Measurements from ENCODE around the gene EPN3. TPM values are rescaled to one million over a fixed set of nuclear protein-coding genes. Genes with fewer than 3 reads are reported as not detected.

EPN3 gene
- total and polyA plus RNA-seq, 2 donors, result 2.2 to 5.3 TPM

GRCh38 chr17:50495217-50495823 is 37.2 kb upstream of the EPN3 start:
- Histone ChIP-seq H3K36me3 (ENCODE audit: control insufficient read depth in 2 of 2, insufficient read depth in 2 of 2, low read length in 1 of 2) (no peaks in the 10 kb centered on the region), H3K4me1 (ENCODE audit: control insufficient read depth in 2 of 2, insufficient read depth in 2 of 2, low read length in 2 of 2) (no peaks in the 10 kb centered on the region), H3K4me3 (ENCODE audit: low read length in 2 of 2) (no peak overlapping the region), H3K27ac (ENCODE audit: low read depth in 1 of 2, low read length in 1 of 2) (no peak overlapping the region), H3K27me3 (ENCODE audit: control insufficient read depth in 2 of 2, insufficient read depth in 1 of 2, low read length in 1 of 2) (peaks cover 0 to 4% of the 10 kb centered on the region in 2 donors), H3K9me3 (ENCODE audit: control insufficient read depth in 2 of 2, insufficient read depth in 1 of 2, low read length in 1 of 2) (no peaks in the 10 kb centered on the region)
- 95% methylated on average over 8 of the region's 8 CpGs for WGBS
- no peak for DNase-seq (ENCODE audit: low read depth in 6 of 9, low spot score in 9 of 9)

DNA sequence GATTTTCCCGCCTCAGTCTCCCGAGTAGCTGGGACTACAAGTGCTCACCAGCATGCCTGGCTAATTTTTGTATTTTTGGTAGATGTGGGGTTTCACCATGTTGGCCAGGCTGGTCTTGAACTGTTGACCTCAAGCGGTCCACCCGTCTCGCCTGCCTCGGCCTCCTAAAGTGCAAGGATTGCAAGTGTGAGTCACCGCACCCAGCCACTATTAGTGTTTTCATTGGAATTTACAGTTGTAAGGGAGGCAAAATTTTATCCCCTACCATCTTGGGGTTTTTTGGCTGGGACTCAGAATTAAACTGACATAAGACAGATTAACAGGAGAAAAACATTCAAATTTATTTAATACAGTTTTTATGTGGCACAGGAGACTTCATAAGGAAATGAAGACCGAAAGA is 36.6 kb upstream of the EPN3 start:
- H3K27ac ChIP-seq (ENCODE audit: low read depth in 1 of 2, low read length in 1 of 2), result no peak overlapping the region
- no peaks in the 10 kb centered on the region for H3K4me1 ChIP-seq (ENCODE audit: control insufficient read depth in 2 of 2, insufficient read depth in 2 of 2, low read length in 2 of 2)
- WGBS, result 97% methylated on average over 8 of the region's 8 CpGs
- no peaks in the 10 kb centered on the region for H3K36me3 ChIP-seq (ENCODE audit: control insufficient read depth in 2 of 2, insufficient read depth in 2 of 2, low read length in 1 of 2)
- H3K27me3 ChIP-seq (ENCODE audit: control insufficient read depth in 2 of 2, insufficient read depth in 1 of 2, low read length in 1 of 2), result peaks cover 0 to 4% of the 10 kb centered on the region in 2 donors
- no peak overlapping the region for H3K4me3 ChIP-seq (ENCODE audit: low read length in 2 of 2)
- no peaks in the 10 kb centered on the region for H3K9me3 ChIP-seq (ENCODE audit: control insufficient read depth in 2 of 2, insufficient read depth in 1 of 2, low read length in 1 of 2)
- no peak for DNase-seq (ENCODE audit: low read depth in 6 of 9, low spot score in 9 of 9)

- Histone ChIP-seq H3K4me3 (ENCODE audit: low read length in 2 of 2) (no peak overlapping the region), H3K27ac (ENCODE audit: low read depth in 1 of 2, low read length in 1 of 2) (no peak overlapping the region), H3K27me3 (ENCODE audit: control insufficient read depth in 2 of 2, insufficient read depth in 1 of 2, low read length in 1 of 2) (peaks cover 0 to 9% of the 10 kb centered on the region in 2 donors), H3K9me3 (ENCODE audit: control insufficient read depth in 2 of 2, insufficient read depth in 1 of 2, low read length in 1 of 2) (no peaks in the 10 kb centered on the region), H3K4me1 (ENCODE audit: control insufficient read depth in 2 of 2, insufficient read depth in 2 of 2, low read length in 2 of 2) (no peaks in the 10 kb centered on the region), H3K36me3 (ENCODE audit: control insufficient read depth in 2 of 2, insufficient read depth in 2 of 2, low read length in 1 of 2) (no peaks in the 10 kb centered on the region)
- no peak for DNase-seq (ENCODE audit: low read depth in 6 of 9, low spot score in 9 of 9)
- WGBS, result 95% methylated on average over 7 of the region's 7 CpGs
Measured at GRCh38 chr17:50498021-50498874, 34.3 kb upstream of the EPN3 start.

- DNase-seq (ENCODE audit: low read depth in 6 of 9, low spot score in 9 of 9), result no peak
- Histone ChIP-seq H3K9me3 (ENCODE audit: control insufficient read depth in 2 of 2, insufficient read depth in 1 of 2, low read length in 1 of 2) (no peaks in the 10 kb centered on the region), H3K27me3 (ENCODE audit: control insufficient read depth in 2 of 2, insufficient read depth in 1 of 2, low read length in 1 of 2) (peaks cover 0 to 9% of the 10 kb centered on the region in 2 donors), H3K4me1 (ENCODE audit: control insufficient read depth in 2 of 2, insufficient read depth in 2 of 2, low read length in 2 of 2) (peaks cover 0 to 8% of the 10 kb centered on the region in 2 donors), H3K4me3 (ENCODE audit: low read length in 2 of 2) (no peak overlapping the region), H3K27ac (ENCODE audit: low read depth in 1 of 2, low read length in 1 of 2) (no peak overlapping the region), H3K36me3 (ENCODE audit: control insufficient read depth in 2 of 2, insufficient read depth in 2 of 2, low read length in 1 of 2) (no peaks in the 10 kb centered on the region)
Measured at GRCh38 chr17:50499270-50499669, 33.3 kb upstream of the EPN3 start.

GRCh38 chr17:50499721-50500120 is 32.8 kb upstream of the EPN3 start:
- H3K36me3 ChIP-seq (ENCODE audit: control insufficient read depth in 2 of 2, insufficient read depth in 2 of 2, low read length in 1 of 2), result no peaks in the 10 kb centered on the region
- no peak for DNase-seq (ENCODE audit: low read depth in 6 of 9, low spot score in 9 of 9)
- H3K4me1 ChIP-seq (ENCODE audit: control insufficient read depth in 2 of 2, insufficient read depth in 2 of 2, low read length in 2 of 2), result peaks cover 0 to 12% of the 10 kb centered on the region in 2 donors
- 98% methylated on average over 2 of the region's 2 CpGs for WGBS
- no peaks in the 10 kb centered on the region for H3K9me3 ChIP-seq (ENCODE audit: control insufficient read depth in 2 of 2, insufficient read depth in 1 of 2, low read length in 1 of 2)
- H3K27me3 ChIP-seq (ENCODE audit: control insufficient read depth in 2 of 2, insufficient read depth in 1 of 2, low read length in 1 of 2), result peaks cover 0 to 9% of the 10 kb centered on the region in 2 donors
- H3K27ac ChIP-seq (ENCODE audit: low read depth in 1 of 2, low read length in 1 of 2), result no peak overlapping the region
- H3K4me3 ChIP-seq (ENCODE audit: low read length in 2 of 2), result no peak overlapping the region

- DNase-seq (ENCODE audit: low read depth in 6 of 9, low spot score in 9 of 9), result peak in 1 of 9 donors; percentile 33
- WGBS, result 47% methylated on average over 5 of the region's 5 CpGs
- H3K4me3 ChIP-seq (ENCODE audit: low read length in 2 of 2), result no peak overlapping the region
- no peaks in the 10 kb centered on the region for H3K36me3 ChIP-seq (ENCODE audit: control insufficient read depth in 2 of 2, insufficient read depth in 2 of 2, low read length in 1 of 2)
- H3K4me1 ChIP-seq (ENCODE audit: control insufficient read depth in 2 of 2, insufficient read depth in 2 of 2, low read length in 2 of 2), result peaks cover 0 to 13% of the 10 kb centered on the region in 2 donors
- H3K27me3 ChIP-seq (ENCODE audit: control insufficient read depth in 2 of 2, insufficient read depth in 1 of 2, low read length in 1 of 2), result peaks cover 0 to 13% of the 10 kb centered on the region in 2 donors
- H3K27ac ChIP-seq (ENCODE audit: low read depth in 1 of 2, low read length in 1 of 2), result no peak overlapping the region
- H3K9me3 ChIP-seq (ENCODE audit: control insufficient read depth in 2 of 2, insufficient read depth in 1 of 2, low read length in 1 of 2), result no peaks in the 10 kb centered on the region
Measured at GRCh38 chr17:50501054-50501453, 31.5 kb upstream of the EPN3 start.

- no peaks in the 10 kb centered on the region for H3K36me3 ChIP-seq (ENCODE audit: control insufficient read depth in 2 of 2, insufficient read depth in 2 of 2, low read length in 1 of 2)
- H3K27me3 ChIP-seq (ENCODE audit: control insufficient read depth in 2 of 2, insufficient read depth in 1 of 2, low read length in 1 of 2), result peaks cover 0 to 17% of the 10 kb centered on the region in 2 donors
- H3K27ac ChIP-seq (ENCODE audit: low read depth in 1 of 2, low read length in 1 of 2), result no peak overlapping the region
- H3K9me3 ChIP-seq (ENCODE audit: control insufficient read depth in 2 of 2, insufficient read depth in 1 of 2, low read length in 1 of 2), result no peaks in the 10 kb centered on the region
- H3K4me3 ChIP-seq (ENCODE audit: low read length in 2 of 2), result no peak overlapping the region
- 93% methylated on average over 9 of the region's 9 CpGs for WGBS
- DNase-seq (ENCODE audit: low read depth in 6 of 9, low spot score in 9 of 9), result no peak
- peaks cover 0 to 14% of the 10 kb centered on the region in 2 donors for H3K4me1 ChIP-seq (ENCODE audit: control insufficient read depth in 2 of 2, insufficient read depth in 2 of 2, low read length in 2 of 2)
Measured at GRCh38 chr17:50502301-50502990, 30.1 kb upstream of the EPN3 start.

DNA sequence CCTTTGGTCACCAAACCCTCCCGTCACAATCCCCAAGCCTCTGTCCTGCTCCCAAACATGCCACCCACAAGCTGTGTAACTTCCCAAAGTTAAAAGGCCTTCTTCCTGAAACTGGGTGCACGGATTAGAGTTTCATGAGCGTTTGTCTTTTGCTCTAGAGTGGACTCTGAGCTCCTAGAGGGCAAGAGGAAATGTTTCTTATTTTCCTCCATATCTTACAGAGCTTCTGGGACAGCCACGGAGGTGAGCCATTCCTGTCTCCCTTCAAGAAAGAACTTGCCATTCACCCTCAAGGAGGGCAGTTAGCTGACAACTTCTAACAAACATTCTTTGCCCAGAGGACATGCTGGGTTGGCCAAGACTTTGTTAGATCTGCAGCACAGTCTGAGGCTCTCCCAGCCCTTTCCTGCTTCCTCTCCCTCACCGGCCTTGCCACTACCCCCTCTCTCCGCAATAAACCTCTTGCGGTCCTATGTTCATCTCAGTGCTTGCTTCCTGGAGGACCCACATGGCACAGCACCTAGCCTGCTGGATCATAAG is 26.9 kb upstream of the EPN3 start:
- Histone ChIP-seq H3K4me1 (ENCODE audit: control insufficient read depth in 2 of 2, insufficient read depth in 2 of 2, low read length in 2 of 2) (peaks cover 8 to 31% of the 10 kb centered on the region in 2 donors), H3K36me3 (ENCODE audit: control insufficient read depth in 2 of 2, insufficient read depth in 2 of 2, low read length in 1 of 2) (no peaks in the 10 kb centered on the region), H3K27ac (ENCODE audit: low read depth in 1 of 2, low read length in 1 of 2) (no peak overlapping the region), H3K9me3 (ENCODE audit: control insufficient read depth in 2 of 2, insufficient read depth in 1 of 2, low read length in 1 of 2) (peaks cover 0 to 2% of the 10 kb centered on the region in 2 donors), H3K27me3 (ENCODE audit: control insufficient read depth in 2 of 2, insufficient read depth in 1 of 2, low read length in 1 of 2) (peaks cover 0 to 29% of the 10 kb centered on the region in 2 donors), H3K4me3 (ENCODE audit: low read length in 2 of 2) (no peak overlapping the region)
- 81% methylated on average over 7 of the region's 7 CpGs for WGBS
- no peak for DNase-seq (ENCODE audit: low read depth in 6 of 9, low spot score in 9 of 9)

- H3K4me1 ChIP-seq (ENCODE audit: control insufficient read depth in 2 of 2, insufficient read depth in 2 of 2, low read length in 2 of 2), result peaks cover 8 to 33% of the 10 kb centered on the region in 2 donors
- H3K9me3 ChIP-seq (ENCODE audit: control insufficient read depth in 2 of 2, insufficient read depth in 1 of 2, low read length in 1 of 2), result peaks cover 0 to 2% of the 10 kb centered on the region in 2 donors
- no peak overlapping the region for H3K27ac ChIP-seq (ENCODE audit: low read depth in 1 of 2, low read length in 1 of 2)
- H3K4me3 ChIP-seq (ENCODE audit: low read length in 2 of 2), result no peak overlapping the region
- H3K36me3 ChIP-seq (ENCODE audit: control insufficient read depth in 2 of 2, insufficient read depth in 2 of 2, low read length in 1 of 2), result no peaks in the 10 kb centered on the region
- peaks cover 0 to 29% of the 10 kb centered on the region in 2 donors for H3K27me3 ChIP-seq (ENCODE audit: control insufficient read depth in 2 of 2, insufficient read depth in 1 of 2, low read length in 1 of 2)
- WGBS, result 84% methylated on average over 7 of the region's 7 CpGs
- DNase-seq (ENCODE audit: low read depth in 6 of 9, low spot score in 9 of 9), result no peak
Measured at GRCh38 chr17:50506298-50506697, 26.2 kb upstream of the EPN3 start.
